GM12891 (cell line): ENCODE data around the gene ZNF764.

ENCODE experiments used
- DNase-seq: peaks from one replicate; pipeline ENCODE4 v3.0.0; 2011; ENCODE audit warnings: low spot score; ENCODE audit not compliant: insufficient read length
- FAIRE-seq: peaks from 2 replicates; lab custom pipeline; 2011; peaks lifted over from hg19 to GRCh38; lab: Jason Lieb, UNC
- PAX5 ChIP-seq: IDR thresholded peaks from 2 replicates; pipeline ENCODE4 v1.6.1; 2011; ENCODE audit warnings: low read length, moderate library complexity, mild to moderate bottlenecking; ENCODE audit not compliant: insufficient read depth, severe bottlenecking
- POLR2A ChIP-seq: IDR thresholded peaks from 2 replicates; pipeline ENCODE4 v1.6.1; 2011; ENCODE audit warnings: low read depth, low read length, control low read depth
- POLR2AphosphoS5 ChIP-seq: IDR thresholded peaks from 2 replicates; pipeline ENCODE4 v1.6.1; 2011; ENCODE audit warnings: low read depth, low read length, control low read depth
- POU2F2 ChIP-seq: IDR thresholded peaks from 2 replicates; pipeline ENCODE4 v1.6.1; 2011; ENCODE audit warnings: low read depth, mild to moderate bottlenecking, control low read depth, low read length, moderate library complexity
- SPI1 ChIP-seq: IDR thresholded peaks from 2 replicates; pipeline ENCODE4 v1.6.1; 2011; ENCODE audit warnings: low read depth, low read length, control low read depth
- TAF1 ChIP-seq: IDR thresholded peaks from 2 replicates; pipeline ENCODE4 v1.6.1; 2011; ENCODE audit warnings: low read depth, low read length, control low read depth

ZNF764 gene

DNA sequence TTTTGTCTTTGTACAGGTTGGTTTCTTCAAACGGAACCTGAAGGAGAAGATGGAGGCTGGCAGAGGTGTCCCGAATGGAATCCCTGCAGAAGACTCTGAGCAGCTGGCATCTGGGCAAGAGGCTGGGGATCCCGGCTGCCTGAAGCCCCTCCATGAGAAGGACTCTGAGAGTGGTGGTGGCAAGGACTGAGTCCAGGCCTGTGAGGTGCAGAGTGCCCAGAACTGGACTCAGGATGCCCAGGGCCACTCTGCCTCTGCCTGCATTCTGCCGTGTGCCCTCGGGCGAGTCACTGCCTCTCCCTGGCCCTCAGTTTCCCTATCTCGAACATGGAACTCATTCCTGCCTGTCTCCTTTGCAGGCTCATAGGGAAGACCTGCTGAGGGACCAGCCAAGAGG lies 36.7 kb downstream of the ZNF764 start:
- DNase-seq = no peak
- FAIRE-seq = no peak
- no peak for TF ChIP-seq SPI1
- no peak for TF ChIP-seq PAX5
- TF ChIP-seq TAF1 = no peak
- no peak for TF ChIP-seq POLR2A
- no peak for TF ChIP-seq POLR2AphosphoS5
- no peak for TF ChIP-seq POU2F2

DNA sequence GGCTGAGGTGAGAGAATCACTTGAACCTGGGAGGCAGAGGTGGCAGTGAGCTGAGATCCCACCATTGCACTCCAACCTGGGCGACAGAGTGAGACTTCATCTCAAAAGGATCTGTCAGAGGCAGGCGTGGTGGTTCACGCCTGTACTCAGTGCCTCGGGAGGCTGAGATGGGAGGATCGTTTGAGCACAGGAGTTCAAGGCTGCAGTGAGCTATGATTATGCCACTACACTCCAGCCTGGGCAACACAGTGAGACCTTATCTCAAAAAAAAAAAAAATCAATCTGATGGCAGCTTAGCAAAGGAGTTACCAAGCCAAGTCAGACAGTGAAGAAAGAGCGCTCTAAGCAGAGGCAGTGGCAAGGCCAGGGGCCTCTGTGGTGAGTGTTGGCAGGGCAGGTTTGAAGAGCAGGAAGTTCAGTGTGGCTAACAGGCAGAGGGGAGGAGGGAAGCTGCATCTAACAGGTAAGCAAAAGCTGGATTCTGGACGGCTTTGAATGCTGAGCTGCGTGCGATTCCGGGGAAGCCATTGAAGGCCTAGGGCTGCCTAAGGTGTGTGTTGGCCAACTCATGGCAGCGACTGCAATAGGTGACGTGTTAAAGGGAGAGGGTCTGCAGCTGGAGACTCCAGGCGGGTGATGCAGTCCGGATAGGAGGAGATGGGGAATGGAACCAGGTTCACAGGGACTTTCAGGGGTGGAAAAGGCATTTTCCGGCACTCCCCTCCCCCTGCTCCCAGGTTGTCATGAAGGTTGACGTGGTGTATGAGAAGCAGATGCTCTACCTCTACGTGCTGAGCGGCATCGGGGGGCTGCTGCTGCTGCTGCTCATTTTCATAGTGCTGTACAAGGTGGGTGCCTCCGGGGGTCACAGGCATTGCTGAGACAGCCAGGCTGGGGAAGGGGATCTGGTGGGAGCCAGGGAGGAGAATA lies 38.8 kb downstream of the ZNF764 start:
- FAIRE-seq = no peak
- DNase-seq = no peak
- TF ChIP-seq POLR2AphosphoS5 (no peak), TAF1 (no peak), PAX5 (no peak), SPI1 (no peak), POLR2A (no peak), POU2F2 (no peak)

GRCh38 chr16:30518552-30518951 lies 39.6 kb downstream of the ZNF764 start:
- DNase-seq (no peak), FAIRE-seq (no peak)
- TF ChIP-seq PAX5 (no peak), TAF1 (no peak), SPI1 (no peak), POLR2AphosphoS5 (no peak), POLR2A (no peak), POU2F2 (no peak)

- TF ChIP-seq PAX5 = no peak
- no peak for TF ChIP-seq SPI1
- TF ChIP-seq POLR2AphosphoS5 = no peak
- no peak for TF ChIP-seq POU2F2
- no peak for TF ChIP-seq TAF1
- no peak for TF ChIP-seq POLR2A
- no peak for DNase-seq
- no peak for FAIRE-seq
Measured at GRCh38 chr16:30515275-30515674, 42.9 kb downstream of the ZNF764 start.

DNA sequence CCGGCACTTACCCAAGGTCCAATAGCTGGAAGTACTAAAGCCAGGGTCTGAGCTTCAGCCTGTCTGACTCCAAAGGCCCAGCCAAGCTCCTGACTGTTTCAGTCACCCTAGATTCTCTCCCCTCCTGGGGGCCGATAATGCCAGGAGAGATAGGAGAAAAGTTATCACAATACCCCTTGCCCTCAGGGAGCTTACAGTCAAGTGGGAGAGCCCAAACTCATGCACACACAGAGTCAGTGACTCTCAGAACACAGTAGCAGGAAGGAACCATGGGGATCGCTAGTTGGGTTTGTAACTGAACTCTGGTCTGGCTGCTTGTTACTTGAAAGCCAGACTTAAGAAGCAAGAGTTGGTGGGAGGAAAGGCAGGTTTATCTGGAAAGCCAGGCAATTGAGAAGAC lies 46.7 kb downstream of the ZNF764 start:
- FAIRE-seq (no peak), DNase-seq (no peak)
- TF ChIP-seq POLR2AphosphoS5 (no peak), POU2F2 (no peak), SPI1 (no peak), TAF1 (no peak), POLR2A (no peak), PAX5 (no peak)

DNA sequence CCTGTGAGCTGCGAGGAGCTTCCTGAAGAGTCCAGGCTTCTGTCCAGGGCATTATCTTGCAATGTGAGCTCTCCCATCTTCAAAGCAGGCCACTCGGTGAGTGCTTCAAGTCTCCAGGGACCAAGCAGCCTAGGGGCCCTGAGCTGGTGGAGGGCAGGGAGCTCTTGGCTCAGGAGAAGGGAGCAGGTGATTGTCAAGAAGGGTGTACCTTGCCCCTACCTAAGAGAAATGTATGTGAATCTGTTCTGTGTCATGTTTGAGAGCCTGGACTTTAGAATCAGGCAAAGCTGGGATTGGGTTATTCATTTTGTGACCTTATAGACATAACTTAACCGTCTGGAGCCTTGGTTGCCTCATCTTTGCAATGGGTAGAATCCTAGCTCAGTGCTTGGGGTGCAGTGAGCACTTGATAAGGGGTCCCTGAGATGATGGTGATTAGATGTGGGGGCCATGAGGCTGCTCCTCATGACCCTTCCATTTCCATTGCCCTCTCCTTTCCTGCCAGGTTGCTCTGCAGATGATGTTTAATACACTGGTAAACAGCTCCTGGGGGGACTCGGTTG lies 47.7 kb downstream of the ZNF764 start:
- TF ChIP-seq TAF1 (no peak), SPI1 (no peak), PAX5 (no peak), POLR2A (no peak), POU2F2 (no peak), POLR2AphosphoS5 (no peak)
- no peak for FAIRE-seq
- no peak for DNase-seq

DNA sequence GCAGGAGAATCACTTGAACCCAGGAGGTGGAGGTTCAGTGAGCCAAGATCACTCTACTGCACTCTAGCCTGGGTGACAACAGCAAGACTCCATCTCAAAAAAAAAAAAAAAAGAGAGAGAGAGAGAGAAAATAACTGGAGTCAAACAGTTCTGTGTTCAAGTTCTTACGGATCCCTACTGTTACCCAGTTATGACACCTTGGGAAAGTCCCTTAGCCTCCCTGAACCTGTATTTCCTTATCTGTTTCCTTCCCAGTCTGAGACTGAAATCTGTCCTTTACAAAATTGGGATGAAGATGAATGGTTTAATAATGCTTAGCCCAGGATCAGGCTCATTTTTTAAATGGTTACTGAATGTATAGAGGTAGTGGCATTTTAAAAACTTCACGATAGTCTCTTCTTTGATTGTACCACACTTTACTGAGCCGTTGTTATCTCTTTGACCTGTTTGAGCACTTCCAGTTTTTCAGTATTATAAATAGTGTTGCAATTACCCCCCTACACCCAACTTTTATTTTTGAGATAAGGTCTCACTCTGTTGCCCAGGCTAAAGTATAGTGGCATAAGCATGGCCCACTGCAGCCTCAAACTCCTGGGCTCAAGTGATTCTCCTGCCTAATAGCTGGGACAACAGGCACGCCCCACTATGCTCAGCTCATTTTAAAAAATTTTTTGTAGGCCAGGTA lies 49.0 kb downstream of the ZNF764 start:
- DNase-seq = no peak
- FAIRE-seq = no peak
- TF ChIP-seq POLR2A (no peak), PAX5 (no peak), SPI1 (no peak), POLR2AphosphoS5 (no peak), TAF1 (no peak), POU2F2 (no peak)
